ENCODE measurements around the gene HOXA7. TPM values are rescaled to one million over a fixed set of nuclear protein-coding genes. Genes with fewer than 3 reads are reported as not detected.

HOXA7 gene
- total RNA-seq, 1 donor: 3.6 TPM

- H3K4me2 ChIP-seq (ENCODE audit: insufficient read depth, low read length): no peak overlapping the region
- H3K27ac ChIP-seq (ENCODE audit: low read depth, low read length): peak overlapping the region; percentile 10
- H3K79me2 ChIP-seq (ENCODE audit: insufficient read depth, low read length): peaks cover 92% of the 10 kb centered on the region
- H4K20me1 ChIP-seq (ENCODE audit: insufficient read depth, low read length): peaks cover 4% of the 10 kb centered on the region
- H3K4me3 ChIP-seq (ENCODE audit: insufficient read depth, low read length): no peak overlapping the region
- DNase-seq (ENCODE audit: insufficient read length, low spot score, missing footprints): peak; percentile 36
- TF ChIP-seq CTCF (IDR thresholded peaks at IDR 0.05; ENCODE audit: extremely low read depth, low read depth, low read length): no peak
- H3K36me3 ChIP-seq (ENCODE audit: insufficient read depth, low read length): peaks cover 59% of the 10 kb centered on the region
- peaks cover 21% of the 10 kb centered on the region for H3K4me1 ChIP-seq (ENCODE audit: insufficient read depth, low read length)
- H2AFZ ChIP-seq (ENCODE audit: low read length): no peak overlapping the region
- H3K9me3 ChIP-seq (ENCODE audit: low read depth, low read length): no peaks in the 10 kb centered on the region
- no peaks in the 10 kb centered on the region for H3K27me3 ChIP-seq (ENCODE audit: insufficient read depth, low read length)
Measured at GRCh38 chr7:27143950-27144780, 12.3 kb downstream of the HOXA7 start.

DNA sequence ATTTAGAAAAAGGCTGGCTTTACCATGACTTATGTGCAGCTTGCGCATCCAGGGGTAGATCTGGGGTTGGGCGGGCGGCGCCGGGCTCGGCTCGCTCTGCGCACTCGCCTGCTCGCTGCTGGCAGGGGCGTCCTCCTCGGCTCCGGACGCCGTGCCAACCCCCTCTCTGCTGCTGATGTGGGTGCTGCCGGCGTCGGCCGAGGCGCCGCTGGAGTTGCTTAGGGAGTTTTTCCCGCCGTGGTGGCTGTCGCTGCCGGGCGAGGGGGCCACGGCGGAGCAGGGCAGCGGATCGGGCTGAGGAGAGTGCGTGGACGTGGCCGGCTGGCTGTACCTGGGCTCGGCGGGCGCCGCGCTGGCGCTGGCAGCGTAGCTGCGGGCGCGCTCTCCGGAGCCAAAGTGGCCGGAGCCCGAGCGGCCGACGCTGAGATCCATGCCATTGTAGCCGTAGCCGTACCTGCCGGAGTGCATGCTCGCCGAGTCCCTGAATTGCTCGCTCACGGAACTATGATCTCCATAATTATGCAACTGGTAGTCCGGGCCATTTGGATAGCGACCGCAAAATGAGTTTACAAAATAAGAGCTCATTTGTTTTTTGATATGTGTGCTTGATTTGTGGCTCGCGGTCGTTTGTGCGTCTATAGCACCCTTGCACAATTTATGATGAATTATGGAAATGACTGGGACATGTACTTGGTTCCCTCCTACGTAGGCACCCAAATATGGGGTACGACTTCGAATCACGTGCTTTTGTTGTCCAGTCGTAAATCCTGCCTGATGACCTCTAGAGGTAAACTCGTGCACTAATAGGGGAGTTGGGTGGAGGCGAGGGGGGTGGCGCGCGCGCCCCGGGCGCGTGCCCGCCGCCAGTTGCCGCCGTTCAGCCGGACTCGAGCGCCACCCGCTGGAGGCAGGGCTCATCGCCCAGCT is 13.2 kb downstream of the HOXA7 start, which contains the start of gene HOXA5:
Gene HOXA5 (minus strand): TSS at position 659 of the 927 bp plus-strand sequence. CDS start 74 bp downstream, at position 585.
- H2AFZ ChIP-seq (ENCODE audit: low read length): no peak within 1 kb of the TSS
- no peaks in the 10 kb centered on the region for H3K9me3 ChIP-seq (ENCODE audit: low read depth, low read length)
- peak; percentile 96 for DNase-seq (ENCODE audit: insufficient read length, low spot score, missing footprints)
- H3K4me1 ChIP-seq (ENCODE audit: insufficient read depth, low read length): peaks cover 14% of the 10 kb centered on the region
- peak within 1 kb of the TSS; percentile 59 for H3K4me2 ChIP-seq (ENCODE audit: insufficient read depth, low read length)
- peak within 1 kb of the TSS; percentile 63 for H3K4me3 ChIP-seq (ENCODE audit: insufficient read depth, low read length)
- H3K36me3 ChIP-seq (ENCODE audit: insufficient read depth, low read length): peaks cover 59% of the 10 kb centered on the region
- H3K27ac ChIP-seq (ENCODE audit: low read depth, low read length): peak within 1 kb of the TSS; percentile 37
- no peaks in the 10 kb centered on the region for H3K27me3 ChIP-seq (ENCODE audit: insufficient read depth, low read length)
- peaks cover 4% of the 10 kb centered on the region for H4K20me1 ChIP-seq (ENCODE audit: insufficient read depth, low read length)
- peak; percentile 37 for TF ChIP-seq CTCF (IDR thresholded peaks at IDR 0.05; ENCODE audit: extremely low read depth, low read depth, low read length)
- peaks cover 92% of the 10 kb centered on the region for H3K79me2 ChIP-seq (ENCODE audit: insufficient read depth, low read length)

DNA sequence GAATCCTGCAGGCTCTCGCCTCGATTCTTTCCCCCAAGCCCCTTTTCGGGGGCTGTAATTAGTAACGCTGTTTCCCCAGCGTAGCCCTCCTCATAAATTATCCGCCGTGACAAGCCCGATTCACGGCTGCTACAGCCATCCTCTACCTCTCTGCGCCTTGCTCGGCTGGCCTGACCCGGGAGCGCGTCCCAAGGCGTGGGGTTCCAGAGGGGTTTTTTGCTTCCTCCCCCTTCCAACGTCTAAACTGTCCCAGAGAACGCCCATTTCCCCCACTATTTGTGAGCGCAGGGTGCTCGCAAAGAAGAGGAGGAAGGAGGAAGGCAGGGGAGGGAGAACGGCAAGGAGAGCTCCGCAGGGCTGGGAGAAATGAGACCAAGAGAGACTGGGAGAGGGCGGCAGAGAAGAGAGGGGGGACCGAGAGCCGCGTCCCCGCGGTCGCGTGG is 13.9 kb downstream of the HOXA7 start:
- Histone ChIP-seq H3K36me3 (ENCODE audit: insufficient read depth, low read length) (peaks cover 59% of the 10 kb centered on the region), H3K4me3 (ENCODE audit: insufficient read depth, low read length) (peak overlapping the region; percentile 63), H3K79me2 (ENCODE audit: insufficient read depth, low read length) (peaks cover 90% of the 10 kb centered on the region), H3K27ac (ENCODE audit: low read depth, low read length) (peak overlapping the region; percentile 37), H4K20me1 (ENCODE audit: insufficient read depth, low read length) (peaks cover 4% of the 10 kb centered on the region), H2AFZ (ENCODE audit: low read length) (no peak overlapping the region), H3K9me3 (ENCODE audit: low read depth, low read length) (no peaks in the 10 kb centered on the region), H3K27me3 (ENCODE audit: insufficient read depth, low read length) (no peaks in the 10 kb centered on the region), H3K4me2 (ENCODE audit: insufficient read depth, low read length) (peak overlapping the region; percentile 43), H3K4me1 (ENCODE audit: insufficient read depth, low read length) (peaks cover 16% of the 10 kb centered on the region)
- no peak for DNase-seq (ENCODE audit: insufficient read length, low spot score, missing footprints)
- no peak for TF ChIP-seq CTCF (IDR thresholded peaks at IDR 0.05; ENCODE audit: extremely low read depth, low read depth, low read length)
